COR-L47 (cell line): ENCODE measurements around the gene ZNF343.
"Not testable (repeated sequence)": the region's sequence is repeated elsewhere in the genome, so short reads cannot be mapped to it uniquely, and the experiment has no call there.

Experiments used
- DNase-seq: peaks from one replicate; lab custom pipeline; 2025; lab: John Stamatoyannopoulos, UW

The ZNF343 gene

GRCh38 chr20:2521369-2522305, 12.9 kb upstream of the ZNF343 start:
- DNase-seq, result peak; percentile 6

GRCh38 chr20:2520617-2521016, 11.9 kb upstream of the ZNF343 start:
- no peak for DNase-seq

- no peak for DNase-seq
Observed at GRCh38 chr20:2519115-2519809, 10.5 kb upstream of the ZNF343 start.

- DNase-seq, result no peak
Observed at GRCh38 chr20:2518558-2518957, 9.8 kb upstream of the ZNF343 start.

GRCh38 chr20:2518096-2518495, 9.4 kb upstream of the ZNF343 start:
- no peak for DNase-seq

GRCh38 chr20:2516399-2516798, 7.7 kb upstream of the ZNF343 start:
- no peak for DNase-seq

- DNase-seq, result no peak
Observed at GRCh38 chr20:2515203-2515602, 6.5 kb upstream of the ZNF343 start.

GRCh38 chr20:2509794-2510193, 1.1 kb upstream of the ZNF343 start:
- DNase-seq, result no peak

GRCh38 chr20:2509468-2509781, 710 bp upstream of the ZNF343 start:
- no peak for DNase-seq

GRCh38 chr20:2507875-2508630, 662 bp downstream of the ZNF343 start:
- no peak for DNase-seq

GRCh38 chr20:2507464-2507863, 1.3 kb downstream of the ZNF343 start:
- no peak for DNase-seq

GRCh38 chr20:2506426-2506825, 2.3 kb downstream of the ZNF343 start:
- DNase-seq, result not testable (repeated sequence)

GRCh38 chr20:2504803-2505202, 3.9 kb downstream of the ZNF343 start:
- not testable (repeated sequence) for DNase-seq

GRCh38 chr20:2502808-2503384, 5.8 kb downstream of the ZNF343 start:
- DNase-seq, result not testable (repeated sequence)

GRCh38 chr20:2485661-2486060, 23.1 kb downstream of the ZNF343 start:
- no peak for DNase-seq

GRCh38 chr20:2485080-2485479, 23.6 kb downstream of the ZNF343 start:
- no peak for DNase-seq

- no peak for DNase-seq
Observed at GRCh38 chr20:2483504-2483903, 25.2 kb downstream of the ZNF343 start.

- no peak for DNase-seq
Observed at GRCh38 chr20:2480381-2480780, 28.3 kb downstream of the ZNF343 start.

GRCh38 chr20:2476742-2477615, 31.7 kb downstream of the ZNF343 start:
- no peak for DNase-seq

- DNase-seq, result no peak
Observed at GRCh38 chr20:2475850-2476741, 32.6 kb downstream of the ZNF343 start.
